ENCODE data around the gene CCNO.

Gene CCNO, protein sequence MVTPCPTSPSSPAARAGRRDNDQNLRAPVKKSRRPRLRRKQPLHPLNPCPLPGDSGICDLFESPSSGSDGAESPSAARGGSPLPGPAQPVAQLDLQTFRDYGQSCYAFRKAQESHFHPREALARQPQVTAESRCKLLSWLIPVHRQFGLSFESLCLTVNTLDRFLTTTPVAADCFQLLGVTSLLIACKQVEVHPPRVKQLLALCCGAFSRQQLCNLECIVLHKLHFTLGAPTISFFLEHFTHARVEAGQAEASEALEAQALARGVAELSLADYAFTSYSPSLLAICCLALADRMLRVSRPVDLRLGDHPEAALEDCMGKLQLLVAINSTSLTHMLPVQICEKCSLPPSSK

DNA sequence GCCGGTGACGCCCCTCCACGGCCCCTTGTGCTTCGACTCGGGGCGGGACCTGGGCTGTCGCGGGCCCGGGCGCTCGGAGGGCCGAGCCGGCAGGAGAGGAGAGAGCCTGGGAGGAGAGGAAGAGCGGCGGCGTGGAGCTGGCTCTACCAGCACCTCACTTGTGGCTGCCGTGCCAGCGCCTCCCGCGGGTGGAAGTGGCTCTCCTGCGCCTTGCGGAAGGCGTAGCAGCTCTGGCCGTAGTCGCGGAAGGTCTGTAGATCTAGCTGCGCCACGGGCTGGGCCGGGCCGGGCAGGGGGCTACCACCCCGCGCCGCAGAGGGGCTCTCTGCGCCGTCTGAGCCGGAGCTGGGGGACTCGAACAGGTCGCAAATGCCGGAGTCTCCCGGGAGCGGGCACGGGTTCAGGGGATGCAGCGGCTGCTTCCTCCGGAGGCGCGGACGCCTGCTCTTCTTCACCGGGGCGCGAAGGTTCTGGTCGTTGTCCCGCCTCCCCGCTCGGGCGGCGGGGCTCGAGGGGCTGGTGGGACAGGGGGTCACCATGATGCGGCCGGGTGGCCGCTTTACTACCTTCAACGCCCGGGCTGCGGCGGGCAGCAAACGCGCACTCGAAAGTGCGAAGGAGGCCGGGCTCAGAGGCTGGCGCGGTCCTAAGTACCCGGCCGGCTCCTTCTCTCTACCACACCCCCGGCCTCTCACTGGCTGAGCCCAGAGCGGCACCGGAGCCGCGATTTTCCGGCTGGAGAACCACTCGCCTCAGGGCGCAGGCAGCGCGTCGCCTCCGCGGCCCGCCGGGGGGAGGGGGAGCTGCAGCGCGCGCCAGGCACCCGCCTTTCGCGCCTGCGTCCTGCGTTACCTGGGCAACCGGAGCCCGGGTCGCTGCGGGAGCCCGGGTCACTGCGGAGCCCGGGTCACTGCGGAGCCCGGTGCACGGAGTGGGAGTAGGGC is at the start of gene CCNO:
Gene CCNO (minus strand): TSS at position 624 of the 944 bp plus-strand sequence. CDS start 85 bp downstream, at position 539.
- peak; percentile 63 for DNase-seq

DNA sequence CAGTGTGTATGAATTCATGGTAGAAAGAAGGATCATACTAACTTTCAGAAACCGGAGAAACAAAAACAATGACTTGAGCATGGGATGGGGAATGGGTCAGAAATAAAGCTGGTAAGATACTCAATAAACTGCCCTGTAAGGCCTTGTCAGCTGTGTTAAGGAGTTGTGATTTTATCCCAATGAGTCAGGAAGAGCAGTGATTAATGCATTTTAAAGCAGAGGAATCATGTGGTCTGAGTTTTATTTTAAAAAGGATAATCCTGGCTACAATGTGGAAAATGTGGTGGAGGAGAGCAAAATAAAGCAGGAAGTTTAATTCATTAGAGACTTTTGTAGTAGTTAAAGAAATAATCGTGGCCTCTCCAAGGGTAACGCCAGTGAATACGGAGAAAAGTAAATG is 45.4 kb upstream of the CCNO start:
- DNase-seq = no peak

DNA sequence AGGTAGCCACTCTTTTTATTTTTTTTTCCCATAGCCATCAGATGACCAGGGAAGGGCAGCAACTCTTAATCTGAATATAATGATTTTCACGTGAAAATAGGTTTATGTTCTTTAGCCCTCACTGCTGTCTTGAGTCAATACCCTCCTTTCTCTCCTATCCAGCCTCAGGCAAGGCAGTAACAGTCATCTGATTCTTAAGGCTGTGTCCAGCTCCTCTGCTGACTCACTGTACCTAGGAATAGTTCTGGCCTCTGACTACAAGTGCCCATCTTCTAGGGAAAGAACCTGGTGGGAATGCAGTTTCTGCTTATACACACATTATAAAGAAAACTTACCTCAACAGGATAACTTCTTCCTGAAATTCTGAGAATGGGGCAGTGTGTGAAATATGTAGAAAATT is 43.4 kb upstream of the CCNO start:
- DNase-seq = no peak

DNA sequence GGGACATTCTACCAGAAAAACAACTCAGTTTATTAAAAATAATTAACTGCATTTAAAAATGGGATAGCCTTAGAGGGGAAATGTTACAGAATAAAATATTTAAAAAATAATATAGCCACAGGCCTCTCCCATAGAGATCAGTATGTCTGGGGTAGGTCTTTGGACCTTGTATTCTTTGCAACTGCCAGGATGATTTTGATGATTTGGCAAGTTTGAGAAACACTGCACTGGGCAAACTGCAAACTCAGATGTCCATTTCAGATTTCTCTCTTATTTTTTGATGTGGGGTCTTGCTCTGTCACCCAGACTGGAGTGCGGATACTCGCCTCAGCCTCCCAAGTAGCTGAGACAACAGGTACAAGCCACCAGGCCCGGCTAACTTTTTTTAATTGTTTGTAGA is 24.9 kb upstream of the CCNO start:
- DNase-seq = no peak

DNA sequence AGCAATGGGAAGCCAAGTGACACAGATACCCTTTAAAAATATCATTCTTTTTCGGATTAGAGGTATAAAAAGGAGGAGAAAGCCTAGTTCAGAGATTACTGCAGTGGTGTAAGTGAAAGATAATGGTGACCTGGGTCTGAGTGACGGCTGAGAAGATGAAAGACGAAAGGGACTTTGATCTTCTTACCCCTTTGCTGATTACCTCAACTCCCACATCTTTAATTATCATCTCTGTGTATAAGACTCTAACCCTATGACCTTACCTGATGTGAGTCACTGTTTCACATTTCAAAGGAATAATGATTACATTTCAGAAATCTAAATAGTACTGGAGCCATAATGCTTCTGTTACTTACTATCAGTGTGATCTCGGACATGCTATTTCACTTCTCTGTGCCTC is 21.4 kb upstream of the CCNO start:
- no peak for DNase-seq

DNA sequence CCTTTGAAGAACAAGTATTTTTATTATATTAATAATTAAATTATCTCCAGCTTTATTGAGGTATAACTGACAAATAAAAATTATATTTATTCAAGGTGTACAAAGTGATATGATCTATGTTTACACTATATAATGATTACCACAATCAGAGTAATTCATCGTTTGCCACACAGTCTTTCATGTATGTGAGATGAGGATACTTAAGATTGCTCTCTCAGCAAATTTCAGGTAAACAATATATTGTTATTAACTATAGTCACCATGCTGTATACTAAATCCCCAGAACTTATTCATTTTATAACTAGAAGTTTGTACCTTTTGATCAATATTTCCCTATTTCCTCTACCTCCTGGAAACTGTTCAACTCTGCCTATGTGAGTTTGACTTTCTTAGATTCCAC is 16.7 kb upstream of the CCNO start:
- no peak for DNase-seq

DNA sequence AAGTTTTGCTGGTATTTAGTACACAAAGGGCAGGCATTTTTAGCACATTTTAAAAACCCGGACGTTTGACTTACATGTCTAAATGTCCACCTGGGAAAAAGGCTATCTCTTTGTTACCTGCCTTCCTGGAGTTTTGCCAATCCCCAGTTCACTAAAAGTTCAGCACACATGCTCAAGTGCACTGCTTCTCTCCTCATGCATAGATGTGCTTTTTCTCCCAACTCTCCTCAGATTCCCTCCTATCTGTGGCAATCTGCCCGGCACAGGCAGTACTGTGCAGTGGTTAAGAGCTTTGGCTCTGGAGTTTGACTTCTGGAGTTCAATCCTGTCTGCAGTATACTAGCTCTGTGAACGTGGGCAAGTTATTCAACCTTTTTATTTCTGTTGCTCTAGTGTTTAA is 8.3 kb upstream of the CCNO start:
- no peak for DNase-seq

DNA sequence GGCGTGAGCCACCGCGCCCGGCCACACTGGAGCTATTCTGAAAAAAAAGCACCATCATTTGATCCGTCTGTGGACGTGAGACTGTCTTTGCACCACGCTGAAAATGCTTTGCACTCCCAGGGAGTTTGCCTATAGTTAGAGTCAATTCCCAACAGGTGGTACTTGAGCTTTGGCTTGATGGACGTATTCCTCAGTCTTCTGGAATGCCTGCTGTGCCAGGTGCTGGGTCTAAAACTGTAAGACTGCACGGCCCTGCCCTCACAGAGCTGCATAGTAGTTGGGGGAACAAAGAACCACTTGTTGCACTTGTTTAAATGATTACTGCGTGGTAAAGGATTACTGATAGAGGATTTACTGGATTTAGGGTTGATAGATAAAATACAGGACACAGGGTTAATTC is 3.4 kb upstream of the CCNO start:
- no peak for DNase-seq

DNA sequence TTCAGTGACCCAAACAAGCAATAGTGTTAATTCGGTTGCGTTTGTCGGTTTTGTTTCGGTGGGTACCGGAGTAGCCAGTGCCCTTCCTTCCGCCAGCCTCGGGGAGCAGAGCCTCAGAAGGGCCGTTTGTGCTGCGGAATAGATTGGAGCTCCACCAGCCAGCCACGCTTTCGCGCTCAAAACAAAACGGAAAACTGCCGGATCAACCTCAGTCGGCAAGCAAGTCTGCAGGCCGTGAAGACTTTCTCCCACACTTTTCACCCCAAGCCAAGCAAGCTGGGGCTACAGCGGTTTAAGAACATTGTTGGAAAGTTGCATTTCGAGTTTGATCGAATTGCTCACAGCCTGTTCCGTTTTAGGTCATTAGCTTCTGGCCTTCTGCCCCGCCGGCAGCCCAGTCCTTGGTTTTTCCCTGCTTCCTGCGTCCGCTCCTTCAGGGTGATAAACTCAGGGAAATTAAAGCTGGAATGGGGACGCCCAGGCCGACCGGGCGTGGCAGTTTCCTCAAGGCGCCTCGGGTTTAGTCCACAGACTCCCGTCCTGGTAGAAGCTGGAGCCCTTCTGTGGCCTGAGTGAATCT is 803 bp upstream of the CCNO start:
- DNase-seq = no peak

DNA sequence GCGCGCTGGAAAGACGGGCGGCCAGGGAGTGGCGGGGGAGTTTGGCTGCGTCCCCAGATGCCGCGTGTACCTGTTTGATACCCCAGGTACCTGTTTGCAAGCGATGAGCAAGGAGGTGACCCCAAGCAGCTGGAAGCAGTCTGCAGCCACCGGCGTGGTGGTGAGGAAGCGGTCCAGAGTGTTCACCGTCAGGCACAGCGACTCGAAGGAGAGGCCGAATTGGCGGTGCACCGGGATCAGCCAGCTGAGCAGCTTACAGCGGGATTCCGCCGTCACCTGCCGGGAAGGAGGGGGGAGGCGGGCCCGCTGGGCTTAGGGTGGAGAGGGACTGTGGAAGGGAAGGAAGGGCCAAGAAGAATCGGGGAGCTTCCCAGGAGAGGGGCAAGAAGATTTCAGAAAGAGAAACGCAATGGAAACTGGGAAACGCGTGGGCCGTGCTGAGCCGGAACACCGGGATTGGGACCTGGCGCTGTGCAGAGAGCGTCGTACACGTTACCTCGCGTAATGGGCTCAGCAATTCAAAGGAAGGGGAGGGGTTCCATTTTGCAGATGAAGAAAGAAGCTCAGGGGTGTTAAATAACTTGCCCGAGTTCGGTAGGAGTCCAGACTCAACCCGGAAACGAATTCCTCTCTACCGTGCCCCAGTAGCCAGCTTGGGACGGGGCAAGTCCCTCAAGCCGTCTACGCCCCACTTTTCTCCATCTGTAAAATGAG is 980 bp downstream of the CCNO start:
- no peak for DNase-seq

DNA sequence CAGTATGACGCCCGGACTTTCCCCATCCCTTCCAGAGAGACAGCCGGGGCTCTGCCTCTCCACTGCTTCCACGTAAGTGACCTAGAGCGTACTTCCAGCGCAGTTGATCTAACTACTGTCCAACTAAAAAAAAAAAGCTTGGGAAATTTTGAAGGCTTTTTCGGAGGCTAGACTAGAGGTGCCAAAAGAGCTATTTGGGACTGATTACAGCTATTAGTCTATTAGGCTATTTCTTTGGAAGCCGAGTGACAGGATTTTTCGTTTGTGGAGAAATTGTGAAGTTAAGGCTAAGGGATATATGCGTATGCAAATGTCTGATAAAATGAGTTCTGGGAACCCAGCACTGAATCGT is 1.5 kb downstream of the CCNO start:
- no peak for DNase-seq

DNA sequence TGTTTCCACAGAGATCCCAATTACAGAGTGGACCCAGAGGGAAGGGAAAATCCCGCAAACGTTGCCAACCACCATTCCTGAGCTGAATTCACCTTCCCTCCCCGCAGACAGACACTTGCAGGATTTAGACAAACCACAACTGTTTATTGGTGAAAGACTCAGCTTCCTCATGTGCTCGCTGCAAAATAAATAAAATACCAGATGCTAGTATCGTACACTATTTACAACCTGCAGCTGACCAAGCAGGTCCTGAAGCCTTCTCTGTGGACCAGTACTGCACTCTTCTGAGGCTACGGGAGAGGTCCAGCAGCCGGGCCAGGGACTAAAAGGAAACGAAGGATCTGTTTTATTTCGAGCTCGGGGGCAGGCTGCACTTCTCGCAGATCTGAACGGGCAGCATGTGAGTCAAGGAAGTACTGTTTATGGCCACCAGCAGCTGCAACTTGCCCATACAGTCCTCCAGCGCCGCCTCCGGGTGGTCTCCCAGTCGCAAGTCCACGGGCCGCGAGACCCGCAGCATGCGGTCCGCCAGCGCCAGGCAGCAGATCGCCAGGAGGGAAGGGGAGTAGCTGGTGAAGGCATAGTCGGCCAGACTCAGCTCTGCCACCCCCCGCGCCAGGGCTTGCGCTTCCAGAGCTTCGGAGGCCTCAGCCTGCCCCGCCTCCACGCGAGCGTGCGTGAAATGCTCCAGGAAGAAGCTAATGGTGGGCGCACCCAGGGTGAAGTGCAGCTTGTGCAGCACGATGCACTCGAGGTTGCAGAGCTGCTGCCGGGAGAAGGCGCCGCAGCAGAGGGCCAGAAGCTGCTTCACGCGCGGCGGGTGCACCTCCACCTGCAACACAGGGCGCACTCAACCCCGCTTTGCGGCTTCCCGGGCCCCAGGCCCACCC is 2.1 kb downstream of the CCNO start:
- no peak for DNase-seq

DNA sequence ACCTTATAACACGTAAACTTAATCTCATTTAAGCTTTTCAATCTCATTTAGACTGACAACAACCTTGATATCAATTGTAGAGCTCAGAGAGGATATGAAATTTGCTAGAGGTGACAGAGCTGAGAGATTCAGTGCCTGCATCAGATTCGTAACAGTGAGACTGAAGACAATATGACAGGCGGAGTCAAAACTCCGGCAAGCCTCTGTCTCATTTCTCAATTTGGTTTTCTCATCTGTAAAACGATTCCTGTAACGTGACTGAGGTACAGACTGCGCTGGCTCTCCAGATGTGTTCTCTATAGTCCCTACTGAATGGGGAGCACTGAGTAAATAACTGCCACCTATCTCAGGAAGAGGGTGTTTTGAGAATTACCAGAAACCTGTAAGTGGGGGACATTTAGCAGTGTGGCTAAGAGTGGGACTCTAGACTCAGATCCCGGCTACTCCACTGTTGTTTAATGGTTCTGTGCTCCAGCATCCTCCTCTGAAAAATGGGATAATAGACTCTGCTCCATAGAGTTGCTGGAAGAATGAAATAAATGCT is 3.2 kb downstream of the CCNO start:
- no peak for DNase-seq

DNA sequence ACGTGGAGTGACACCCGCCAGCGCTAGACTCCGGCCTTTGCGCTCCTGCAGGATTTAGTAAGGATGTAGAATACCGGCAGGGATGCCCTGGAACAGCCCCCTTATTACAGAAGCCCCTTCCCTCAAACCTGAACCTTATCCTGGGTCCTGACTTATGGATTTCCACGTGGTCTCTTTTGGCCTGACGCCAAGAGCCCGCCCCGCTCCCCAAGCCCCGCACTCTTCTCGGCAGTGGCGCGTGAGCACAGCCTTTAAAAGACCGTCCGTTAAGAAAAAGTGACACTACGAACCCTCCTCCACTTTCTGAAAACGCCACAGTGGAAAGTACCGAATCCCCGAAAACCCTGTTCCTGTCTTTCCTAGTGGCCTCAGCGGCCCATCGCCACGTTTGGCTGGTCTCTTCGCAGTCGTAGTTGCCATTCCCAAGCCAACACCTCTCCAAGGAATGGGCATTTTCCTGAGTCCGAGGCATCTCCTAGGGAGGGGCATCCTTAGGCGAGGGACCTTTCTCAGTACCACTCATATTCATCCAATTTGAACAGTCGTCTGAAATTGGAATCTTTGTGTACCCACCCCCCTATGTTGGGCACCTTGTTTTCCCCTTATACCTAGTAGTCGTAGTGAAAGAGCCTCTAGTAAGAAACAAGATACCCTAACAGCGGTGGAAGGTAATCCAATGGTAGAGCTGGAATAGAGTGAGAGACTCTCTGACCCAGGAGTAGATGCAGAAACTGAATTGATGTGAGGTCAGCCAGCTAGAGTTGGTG is 5.6 kb downstream of the CCNO start:
- no peak for DNase-seq

DNA sequence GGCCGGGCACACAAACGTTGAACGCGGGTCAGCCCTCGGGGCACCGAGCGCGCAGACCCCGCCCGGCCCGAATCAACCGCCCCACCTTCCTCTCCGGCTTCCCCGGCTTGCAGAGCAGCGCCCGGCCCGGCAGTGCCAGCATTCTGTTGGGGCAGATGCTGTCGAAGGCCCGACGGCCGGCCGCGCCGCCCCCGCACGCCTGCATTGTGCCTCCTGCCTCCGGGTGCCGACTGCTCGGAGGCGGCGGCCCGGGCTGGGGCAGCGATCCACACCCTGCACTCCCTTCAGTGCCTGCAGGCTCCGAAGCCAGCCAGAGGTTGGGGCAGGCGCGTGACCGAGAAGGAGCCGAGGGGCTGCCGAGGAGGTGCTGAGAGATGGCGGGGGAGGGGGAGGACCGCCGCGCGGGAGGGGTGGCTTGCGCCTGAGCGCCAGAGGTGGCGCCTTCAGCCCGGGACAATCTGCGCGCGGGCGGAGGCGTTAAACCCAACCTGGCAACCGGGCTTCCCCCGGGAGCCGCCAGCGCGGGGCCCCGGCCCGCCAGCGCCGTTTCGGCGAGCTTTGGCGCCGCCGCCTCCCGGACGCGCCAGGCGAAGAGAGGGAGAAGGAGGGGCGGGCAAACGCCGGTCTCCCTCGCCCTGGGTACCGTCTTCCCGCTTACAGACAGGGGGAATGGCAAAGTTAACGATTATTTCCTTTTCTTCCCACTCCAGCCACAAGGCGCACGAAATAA is 6.3 kb downstream of the CCNO start, which contains the start of gene MCIDAS:
Gene MCIDAS (minus strand): TSS at position 382 of the 730 bp plus-strand sequence. CDS start 177 bp downstream, at position 205.
- peak; percentile 58 for DNase-seq

DNA sequence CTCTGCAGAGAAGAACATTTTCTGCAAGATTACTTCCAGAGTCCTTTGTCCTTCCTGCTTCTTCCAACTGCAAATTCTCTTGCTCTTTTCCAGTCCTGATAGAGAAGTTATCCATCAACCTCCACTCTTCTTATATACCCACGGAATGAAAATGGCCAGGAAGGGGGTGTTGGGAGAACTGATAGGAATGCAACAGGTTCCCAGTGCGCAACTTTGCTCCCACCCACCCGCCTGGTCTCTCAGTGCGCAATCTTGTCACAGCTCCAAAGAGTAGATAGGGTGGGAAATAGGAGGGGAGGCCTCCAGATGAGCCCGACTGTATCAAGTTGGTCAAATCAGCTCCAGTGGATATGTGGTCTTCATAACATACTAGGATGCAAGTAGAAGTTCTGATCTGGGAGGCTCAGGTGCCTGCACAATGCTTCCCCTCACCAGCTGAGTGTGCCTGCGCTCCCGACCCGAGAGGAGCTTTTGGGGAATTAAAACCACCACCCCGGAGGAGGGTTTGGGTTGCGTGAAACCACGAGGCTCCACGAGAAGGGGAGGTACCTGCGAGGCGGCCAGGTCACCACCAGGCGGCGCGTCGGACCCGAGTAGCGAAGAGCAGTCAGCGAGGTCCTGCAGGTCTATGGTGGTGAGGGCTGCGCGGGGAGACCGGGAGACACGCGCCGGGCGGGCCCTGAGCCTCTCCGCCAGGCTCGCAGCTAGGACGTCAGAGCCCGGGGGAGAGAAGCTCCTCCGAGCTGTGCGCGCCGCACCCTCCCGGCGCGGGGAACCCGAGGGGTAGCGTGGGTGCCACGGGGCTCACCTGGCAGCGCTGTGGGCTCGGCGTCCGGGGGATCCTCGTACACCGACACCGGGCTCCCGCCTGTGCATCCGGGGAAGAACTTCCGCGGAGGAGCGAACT is 7.1 kb downstream of the CCNO start:
- DNase-seq = peak; percentile 75

DNA sequence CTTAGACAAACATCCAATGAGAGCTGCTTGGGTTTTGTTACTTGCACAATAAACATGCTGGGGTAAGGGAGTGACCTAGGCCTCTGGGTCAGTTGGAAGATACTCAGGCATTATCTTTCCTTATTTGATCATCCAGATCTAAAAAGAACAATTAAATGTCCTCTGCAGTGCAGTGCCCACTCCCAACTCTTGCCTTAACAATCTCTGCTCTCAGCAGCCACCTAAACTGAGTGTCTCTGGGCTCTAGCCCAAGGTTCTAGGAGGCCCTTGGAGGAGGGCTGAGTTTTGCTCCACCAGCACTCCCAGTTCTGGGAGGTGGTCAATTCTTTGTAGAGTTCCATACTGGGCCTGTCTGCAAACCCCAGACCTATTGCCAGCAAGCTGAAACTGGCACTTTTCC is 8.1 kb downstream of the CCNO start:
- no peak for DNase-seq

DNA sequence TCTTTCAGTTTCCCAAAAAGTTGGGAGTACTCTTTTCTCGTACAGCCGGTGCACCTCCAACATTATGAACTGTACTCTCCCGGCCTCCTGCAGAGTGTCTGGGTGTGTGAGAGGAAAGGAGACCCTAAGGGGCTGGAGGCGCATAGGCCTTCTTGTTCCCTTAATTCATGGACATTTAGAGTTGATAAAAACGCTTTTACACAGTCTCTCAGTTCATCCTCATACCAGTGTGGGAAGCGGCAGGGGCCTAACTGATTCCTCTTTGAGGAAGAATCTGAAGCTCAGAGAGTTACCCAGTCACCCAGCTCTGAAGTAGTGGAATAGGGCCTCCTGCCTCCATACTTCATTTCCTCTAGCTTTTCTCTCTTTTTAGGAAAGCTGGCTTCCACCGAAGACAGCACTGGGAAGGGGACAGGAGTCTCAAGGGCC is 9.6 kb downstream of the CCNO start:
- no peak for DNase-seq

All from stimulated activated CD4-positive, alpha-beta T cell treated with anti-CD3 and anti-CD28 coated beads, Interleukin-1b, Interleukin-23, amount 100 ng/mL, for 48 hours (primary cell).